NCI-H2171 (cell line): Measurements from ENCODE around the gene SLC24A3.

ENCODE experiments used
- DNase-seq: peaks from one replicate; lab custom pipeline; 2025; lab: John Stamatoyannopoulos, UW

Gene SLC24A3

GRCh38 chr20:19714579-19714840 lies 502.1 kb downstream of the SLC24A3 start:
- no peak for DNase-seq

GRCh38 chr20:19715986-19716385 lies 503.5 kb downstream of the SLC24A3 start:
- no peak for DNase-seq

- no peak for DNase-seq
These were observed 506.4 kb downstream of the SLC24A3 start for GRCh38 chr20:19718880-19719279.

GRCh38 chr20:19720991-19721390 lies 508.5 kb downstream of the SLC24A3 start:
- no peak for DNase-seq

- DNase-seq: no peak
These were observed 510.6 kb downstream of the SLC24A3 start for GRCh38 chr20:19723051-19723450.

- DNase-seq: no peak
These were observed 511.5 kb downstream of the SLC24A3 start for GRCh38 chr20:19723813-19724430.

GRCh38 chr20:19725373-19725772 lies 512.9 kb downstream of the SLC24A3 start:
- no peak for DNase-seq

- DNase-seq: no peak
These were observed 513.5 kb downstream of the SLC24A3 start for GRCh38 chr20:19725814-19726525.

- DNase-seq: no peak
These were observed 514.9 kb downstream of the SLC24A3 start for GRCh38 chr20:19727251-19727847.

- no peak for DNase-seq
These were observed 517.2 kb downstream of the SLC24A3 start for GRCh38 chr20:19729672-19730071.

GRCh38 chr20:19730706-19731105 lies 518.3 kb downstream of the SLC24A3 start:
- DNase-seq: no peak

- no peak for DNase-seq
These were observed 522.4 kb downstream of the SLC24A3 start for GRCh38 chr20:19734811-19735210.

GRCh38 chr20:19735446-19735845 lies 523.0 kb downstream of the SLC24A3 start:
- peak; percentile 86 for DNase-seq

GRCh38 chr20:19737025-19737424 lies 524.6 kb downstream of the SLC24A3 start:
- no peak for DNase-seq

- no peak for DNase-seq
These were observed 526.5 kb downstream of the SLC24A3 start for GRCh38 chr20:19738951-19739350.

GRCh38 chr20:19739351-19739750 lies 526.9 kb downstream of the SLC24A3 start:
- no peak for DNase-seq

GRCh38 chr20:19740512-19740911 lies 528.1 kb downstream of the SLC24A3 start:
- DNase-seq: no peak

GRCh38 chr20:19741924-19742323 lies 529.5 kb downstream of the SLC24A3 start:
- DNase-seq: no peak

- DNase-seq: no peak
These were observed 530.7 kb downstream of the SLC24A3 start for GRCh38 chr20:19742974-19743639.

GRCh38 chr20:19743640-19743995 lies 531.2 kb downstream of the SLC24A3 start:
- DNase-seq: no peak

- no peak for DNase-seq
These were observed 532.7 kb downstream of the SLC24A3 start for GRCh38 chr20:19745106-19745505.

- DNase-seq: no peak
These were observed 533.1 kb downstream of the SLC24A3 start for GRCh38 chr20:19745584-19745983.

GRCh38 chr20:19746396-19746795 lies 534.0 kb downstream of the SLC24A3 start:
- DNase-seq: no peak
